Forelimb muscle (tissue), 1 donor: Measurements from ENCODE around the gene GSTM2. TPM values are rescaled to one million over a fixed set of nuclear protein-coding genes. Genes with fewer than 3 reads are reported as not detected.
"Not testable (repeated sequence)": the region's sequence is repeated elsewhere in the genome, so short reads cannot be mapped to it uniquely, and the experiment has no call there.

Experiments used
- DNase-seq: peaks from one replicate; pipeline ENCODE4 v3.0.0-alpha.2; 2013; ENCODE audit warnings: low read depth
- polyA plus RNA-seq: library from polyadenylated mRNA; unstranded; fragments of 120-200 nt; gene quantifications from one replicate; pipeline ENCODE4 v1.2.1, GENCODE V29; 2013; ENCODE audit not compliant: insufficient read length

The GSTM2 gene
- polyA plus RNA-seq, 1 donor = 190 TPM

DNA sequence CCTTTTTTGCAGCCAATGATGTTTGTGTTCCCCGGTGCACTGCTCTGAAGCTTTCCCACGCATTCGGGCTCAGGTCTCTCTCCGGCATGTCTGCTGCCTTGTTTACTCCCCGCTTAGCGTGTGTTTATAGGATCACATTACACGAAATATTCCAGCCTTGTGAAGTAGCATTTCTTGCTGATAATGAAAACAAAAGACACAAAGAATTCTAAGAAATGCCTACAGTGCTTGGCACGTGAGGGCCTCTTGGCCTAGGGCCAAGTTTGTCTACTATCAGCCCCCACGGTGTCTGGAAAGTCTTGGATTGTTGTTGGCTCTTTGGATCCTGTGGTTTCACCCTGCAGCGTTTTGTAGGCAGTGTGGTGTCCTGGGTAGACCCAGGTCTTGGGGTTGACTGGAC is 23.2 kb upstream of the GSTM2 start:
- no peak for DNase-seq

DNA sequence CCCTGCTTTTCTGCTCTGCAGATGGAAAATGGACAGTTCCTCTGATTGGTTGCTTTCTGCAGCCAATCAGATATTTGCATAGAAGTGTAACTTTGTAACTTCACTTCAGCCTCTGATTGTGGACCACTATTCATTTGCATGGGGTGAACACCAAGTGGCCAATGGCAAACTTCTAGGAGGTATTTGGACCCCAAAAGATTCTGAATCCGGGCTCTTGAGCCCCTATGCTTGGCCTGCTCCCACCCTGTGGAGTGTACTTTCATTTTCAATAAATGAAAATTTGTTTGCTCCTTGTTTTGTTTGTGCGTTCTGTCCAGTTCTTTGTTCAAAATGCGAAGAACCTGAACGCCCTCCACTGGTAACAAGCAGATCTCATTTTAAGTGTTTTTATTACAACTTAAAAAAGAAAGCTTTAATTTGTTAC is 18.4 kb upstream of the GSTM2 start:
- DNase-seq = no peak

DNA sequence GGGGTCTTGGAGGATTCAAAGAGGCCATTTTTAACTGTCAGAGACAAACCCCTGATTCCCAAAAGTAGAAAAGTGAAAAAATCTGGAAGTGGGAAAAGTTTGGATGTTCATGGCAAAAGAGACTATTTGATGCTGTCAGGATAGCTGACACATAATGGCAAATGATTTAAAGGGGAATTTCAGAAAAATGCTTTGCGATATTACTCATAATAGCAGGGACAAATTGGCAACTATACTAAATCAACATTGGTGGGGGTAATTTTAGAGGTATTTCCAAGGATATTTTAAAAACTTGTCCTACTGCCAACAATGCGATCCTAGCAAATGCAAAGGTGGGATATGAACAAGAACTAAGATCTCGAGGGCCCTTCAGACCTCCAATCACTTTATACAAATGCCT is 17.2 kb upstream of the GSTM2 start:
- DNase-seq = no peak

DNA sequence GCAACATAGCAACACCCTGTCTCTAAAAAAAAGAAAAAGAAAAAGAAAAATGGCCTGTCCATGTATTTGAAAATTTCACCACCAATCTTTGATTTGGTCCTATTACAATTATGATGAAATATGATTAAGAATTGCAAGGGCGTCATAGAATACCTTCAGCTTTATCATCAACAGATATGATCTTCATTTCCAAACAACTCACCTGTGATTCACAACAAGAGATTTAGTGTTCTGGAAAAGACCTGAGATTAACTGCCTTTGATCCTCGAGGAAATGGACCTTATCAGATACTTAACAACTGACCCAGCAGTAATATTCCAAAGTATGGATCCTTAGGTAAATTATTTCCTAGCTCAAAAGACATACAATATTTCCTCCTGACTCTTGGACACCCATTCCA is 15.5 kb upstream of the GSTM2 start:
- no peak for DNase-seq

DNA sequence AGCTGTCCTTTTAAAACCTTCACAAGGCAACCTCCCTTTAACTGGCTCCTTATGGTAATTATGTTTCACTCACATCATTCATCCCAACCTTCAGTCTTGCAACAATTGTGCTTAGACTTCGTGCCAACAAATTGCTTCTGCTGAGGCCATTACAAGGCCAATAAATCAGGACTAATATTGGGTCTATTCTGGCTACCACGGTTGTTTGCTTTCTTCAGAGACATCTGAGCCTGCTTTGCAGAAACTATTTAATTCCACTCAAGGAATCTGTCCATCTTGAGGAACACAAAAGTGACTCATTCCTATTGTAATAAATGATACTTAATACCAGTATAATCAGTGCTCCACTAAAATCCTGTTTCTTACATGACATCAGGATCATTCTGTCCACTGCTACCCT is 14.6 kb upstream of the GSTM2 start:
- DNase-seq = no peak

DNA sequence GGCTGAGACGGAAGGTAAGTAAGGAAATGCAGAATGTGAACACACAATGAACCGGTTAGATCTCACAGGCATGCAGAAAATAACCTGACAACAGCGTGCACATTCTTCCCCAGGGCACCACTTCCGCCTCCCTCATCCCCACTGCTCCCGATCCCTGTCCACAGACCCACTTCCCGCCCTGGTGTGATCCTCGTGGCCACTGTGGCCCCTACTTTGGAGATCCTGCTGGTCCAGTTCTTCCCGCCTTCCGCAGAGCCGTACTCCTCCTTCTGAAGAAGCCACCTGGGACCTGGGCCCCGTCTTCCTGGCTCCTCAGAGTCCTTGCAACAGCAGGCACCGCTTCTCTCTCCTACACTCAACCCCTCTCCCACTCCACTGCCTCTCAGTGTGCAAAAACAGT is 13.3 kb upstream of the GSTM2 start:
- no peak for DNase-seq

DNA sequence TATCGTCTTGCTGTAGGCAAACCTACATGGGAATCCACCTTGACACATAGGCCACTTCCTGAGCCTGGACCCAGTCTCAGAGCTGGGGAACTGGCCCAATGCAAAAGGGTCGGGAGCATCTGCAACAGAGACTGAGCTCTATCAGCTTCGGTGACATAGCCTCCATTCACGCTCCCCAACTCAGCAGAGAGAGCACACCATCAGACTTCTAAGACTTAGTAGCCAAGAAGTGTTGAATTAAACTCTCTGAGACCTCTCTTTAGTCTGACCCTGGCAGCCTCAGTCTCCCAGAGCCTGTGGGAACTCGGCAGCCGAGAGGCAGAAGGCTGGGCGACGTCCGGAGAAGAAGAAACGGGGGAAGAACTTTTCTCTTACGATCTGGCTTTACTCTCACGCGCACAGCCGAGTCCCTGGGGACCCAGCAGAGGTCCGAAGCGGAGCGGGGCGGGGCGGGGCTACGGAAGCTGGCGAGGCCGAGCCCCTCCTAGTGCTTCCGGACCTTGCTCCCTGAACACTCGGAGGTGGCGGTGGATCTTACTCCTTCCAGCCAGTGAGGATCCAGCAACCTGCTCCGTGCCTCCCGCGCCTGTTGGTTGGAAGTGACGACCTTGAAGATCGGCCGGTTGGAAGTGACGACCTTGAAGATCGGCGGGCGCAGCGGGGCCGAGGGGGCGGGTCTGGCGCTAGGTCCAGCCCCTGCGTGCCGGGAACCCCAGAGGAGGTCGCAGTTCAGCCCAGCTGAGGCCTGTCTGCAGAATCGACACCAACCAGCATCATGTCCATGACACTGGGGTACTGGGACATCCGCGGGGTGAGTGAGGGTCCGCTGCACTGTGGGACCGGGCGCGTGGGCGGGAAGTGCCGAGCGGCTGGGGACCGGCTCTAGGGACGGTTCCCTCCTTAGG is 12.0 kb upstream of the GSTM2 start, which contains the start of gene GSTM4:
Gene GSTM4 (plus strand): TSS at position 485 of the 905 bp plus-strand sequence. CDS start 291 bp downstream, at position 776.
- no peak for DNase-seq

DNA sequence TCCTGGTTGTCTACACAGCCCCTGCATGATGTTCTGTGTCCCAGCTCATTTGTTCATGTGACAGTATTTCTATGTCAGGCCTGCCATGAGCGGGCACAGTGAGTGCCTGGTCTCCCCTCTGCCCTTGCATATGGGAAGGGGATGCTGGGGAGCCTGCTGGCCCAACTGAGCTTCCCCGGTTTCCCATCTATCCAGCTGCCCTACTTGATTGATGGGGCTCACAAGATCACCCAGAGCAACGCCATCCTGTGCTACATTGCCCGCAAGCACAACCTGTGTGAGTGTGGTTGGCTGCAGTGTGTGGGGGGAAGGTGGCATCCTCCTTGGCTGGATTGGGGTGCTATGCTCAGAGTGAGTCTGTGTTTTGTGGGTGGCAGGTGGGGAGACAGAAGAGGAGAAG is 10.5 kb upstream of the GSTM2 start:
- DNase-seq = no peak

DNA sequence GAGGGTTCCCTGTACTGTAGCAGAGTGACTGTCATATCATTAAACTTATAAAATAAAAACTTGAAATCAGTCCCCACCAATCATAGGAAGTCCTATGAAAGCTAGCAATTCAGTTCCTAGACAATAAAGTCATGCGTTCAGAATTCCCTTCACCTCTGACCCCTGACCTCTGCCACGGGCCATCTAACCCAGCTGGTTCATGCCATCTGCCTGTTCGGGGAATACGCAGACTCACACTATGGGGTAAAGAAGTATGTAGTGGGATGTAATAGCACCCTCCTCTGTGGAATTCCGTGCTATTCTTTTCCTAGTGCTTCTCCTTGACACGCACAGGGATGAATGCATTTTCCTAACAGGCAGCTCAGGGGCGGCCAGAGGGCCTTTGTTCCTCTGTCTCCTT is 9.9 kb upstream of the GSTM2 start:
- DNase-seq = no peak

DNA sequence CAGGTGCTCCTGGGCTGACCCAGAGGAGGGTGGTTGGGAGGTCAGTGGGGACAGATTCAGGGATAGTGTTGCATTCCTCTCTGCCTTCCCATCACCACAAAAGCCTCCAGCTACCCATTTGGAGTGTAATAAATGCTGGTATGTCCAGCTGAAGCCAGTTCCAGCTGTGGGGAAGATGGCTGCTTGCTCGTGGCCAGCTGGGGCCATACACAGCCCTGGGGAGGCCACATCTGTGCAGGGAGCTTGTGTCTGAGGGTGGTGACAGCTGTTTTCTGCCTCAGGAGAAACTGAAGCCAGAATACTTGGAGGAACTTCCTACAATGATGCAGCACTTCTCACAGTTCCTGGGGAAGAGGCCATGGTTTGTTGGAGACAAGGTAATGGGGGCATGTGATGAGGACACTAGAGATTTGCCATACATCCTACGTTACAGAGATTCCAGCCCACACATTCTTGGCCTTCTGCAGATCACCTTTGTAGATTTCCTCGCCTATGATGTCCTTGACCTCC is 9.3 kb upstream of the GSTM2 start:
- DNase-seq = no peak

DNA sequence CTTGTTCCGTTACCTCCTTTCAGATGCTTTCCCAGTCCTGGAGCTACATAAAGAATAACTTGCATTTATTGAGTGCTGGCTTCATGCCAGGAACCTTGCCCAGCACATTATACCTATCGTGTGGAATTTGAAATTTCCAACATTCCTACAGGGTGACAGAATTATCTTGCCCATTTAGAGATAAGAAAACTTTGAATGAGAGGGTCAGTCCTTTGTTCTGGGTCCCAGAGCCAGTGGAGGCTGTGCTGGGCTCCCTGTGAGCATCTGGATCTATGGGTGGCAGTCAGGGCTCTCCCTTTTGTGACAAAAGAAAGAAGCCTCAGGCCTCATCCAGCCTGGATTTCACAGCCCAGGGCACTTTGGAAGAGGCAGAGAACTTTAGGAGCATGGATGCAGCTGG is 8.7 kb upstream of the GSTM2 start:
- DNase-seq = no peak

DNA sequence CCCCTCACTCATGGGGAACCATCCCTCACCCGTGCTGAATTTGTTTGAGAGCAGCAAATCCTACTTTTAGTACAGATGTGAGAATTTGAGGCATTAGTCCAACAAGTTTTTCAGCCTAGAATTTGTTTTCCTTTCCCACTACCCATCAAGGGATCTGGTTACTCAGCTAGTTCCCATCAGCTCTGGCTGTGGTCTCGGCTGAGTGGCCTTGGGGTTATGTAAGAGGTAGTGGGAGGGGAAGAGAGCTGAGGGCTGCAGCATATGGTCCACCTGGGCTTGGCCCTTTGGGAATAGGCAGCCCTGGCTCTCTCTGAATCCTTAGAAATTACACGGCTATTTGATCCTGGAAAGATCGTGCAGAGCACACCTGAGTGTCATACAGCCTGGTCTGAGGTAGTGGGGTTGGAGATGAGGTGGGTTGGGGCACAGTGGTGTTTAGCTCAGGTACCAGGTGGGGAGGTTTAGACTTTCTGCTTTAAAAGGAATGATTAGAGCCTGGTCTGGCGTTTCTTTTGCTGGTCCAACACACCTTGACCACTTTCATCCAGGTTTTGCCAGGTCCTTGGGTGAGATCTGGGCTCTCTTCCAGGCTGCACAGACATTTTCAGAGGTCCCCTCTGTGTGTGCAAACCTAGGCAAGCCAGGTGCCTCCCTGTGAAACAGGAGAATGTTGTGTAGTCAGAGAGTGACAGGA is 7.7 kb upstream of the GSTM2 start:
- no peak for DNase-seq

DNA sequence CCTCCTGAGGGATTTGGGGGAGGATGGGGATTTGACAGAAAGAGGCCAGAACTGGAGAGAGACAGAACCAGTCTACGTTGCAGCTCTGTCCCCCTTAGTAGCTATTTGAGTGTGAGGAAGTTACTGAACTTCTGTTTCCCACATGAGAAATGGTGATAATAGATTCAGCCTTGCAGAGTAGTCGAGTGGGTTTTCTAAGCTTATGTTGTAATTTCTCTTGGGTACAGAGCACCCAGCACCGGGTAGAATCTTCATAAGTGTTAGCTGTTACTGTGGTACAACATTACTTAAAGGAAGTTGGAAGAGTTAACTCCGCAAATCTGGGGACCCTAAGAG is 7.2 kb upstream of the GSTM2 start:
- DNase-seq = not testable (repeated sequence)

DNA sequence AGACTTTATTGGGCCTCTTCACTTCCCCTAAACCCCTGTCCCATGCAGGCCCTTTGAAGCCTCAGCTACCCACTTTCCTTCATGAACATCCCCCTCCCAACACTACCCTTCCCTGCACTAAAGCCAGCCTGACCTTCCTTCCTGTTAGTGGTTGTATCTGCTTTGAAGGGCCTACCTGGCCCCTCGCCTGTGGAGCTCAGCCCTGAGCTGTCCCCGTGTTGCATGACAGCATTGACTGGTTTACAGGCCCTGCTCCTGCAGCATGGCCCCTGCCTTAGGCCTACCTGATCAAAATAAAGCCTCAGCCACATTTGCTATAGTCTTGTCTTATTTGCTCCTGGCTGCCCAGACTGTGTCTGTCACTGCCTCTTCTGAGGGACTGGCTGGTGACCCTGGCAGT is 6.5 kb upstream of the GSTM2 start:
- DNase-seq = no peak

DNA sequence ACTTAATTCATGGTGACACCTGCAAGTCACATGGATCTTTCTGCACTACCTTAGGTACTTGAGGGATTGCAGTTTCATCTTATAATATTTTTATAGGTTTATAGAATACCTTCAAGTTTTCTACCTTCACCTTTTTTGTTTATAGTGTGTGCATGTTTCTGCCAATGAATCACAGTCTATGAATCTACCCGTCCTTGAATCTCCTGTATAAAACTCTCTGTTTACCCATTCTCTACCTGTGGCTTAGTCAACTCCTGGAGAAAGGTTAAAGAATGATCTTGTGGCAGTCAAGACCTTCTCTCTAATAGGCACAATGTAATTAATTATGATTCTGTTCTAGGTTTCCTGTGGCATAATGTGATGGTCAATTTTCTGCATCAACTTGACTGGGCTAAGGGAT is 3.2 kb upstream of the GSTM2 start:
- DNase-seq = no peak

DNA sequence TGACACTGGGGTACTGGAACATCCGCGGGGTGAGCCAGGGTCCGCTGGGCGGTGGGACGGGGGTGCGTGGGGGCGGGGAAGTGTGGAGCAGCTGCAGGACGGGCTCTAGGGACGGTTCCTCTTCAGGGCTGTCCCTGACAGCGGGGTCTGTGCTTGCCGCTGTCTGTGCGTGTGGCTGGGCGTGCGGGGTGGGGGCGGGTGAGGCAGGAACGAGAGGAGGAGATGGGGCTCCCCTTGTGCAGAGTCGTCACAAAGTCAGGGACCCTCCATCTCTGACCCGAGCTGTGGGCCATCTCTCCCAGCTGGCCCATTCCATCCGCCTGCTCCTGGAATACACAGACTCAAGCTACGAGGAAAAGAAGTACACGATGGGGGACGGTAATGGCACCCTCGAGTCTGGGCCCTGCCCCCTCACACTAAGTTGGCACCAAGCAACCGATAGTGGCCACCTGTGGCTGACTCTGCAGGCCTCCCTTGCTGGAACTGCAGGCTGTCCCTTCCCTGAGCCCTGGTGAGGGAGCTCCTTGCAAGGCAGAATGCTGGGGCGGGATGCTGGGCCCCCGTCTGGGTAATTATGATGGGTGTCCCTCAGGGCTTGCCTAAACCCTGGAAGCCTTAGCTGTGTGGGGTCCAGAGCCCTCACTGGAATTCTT is 392 bp downstream of the GSTM2 start:
- no peak for DNase-seq

DNA sequence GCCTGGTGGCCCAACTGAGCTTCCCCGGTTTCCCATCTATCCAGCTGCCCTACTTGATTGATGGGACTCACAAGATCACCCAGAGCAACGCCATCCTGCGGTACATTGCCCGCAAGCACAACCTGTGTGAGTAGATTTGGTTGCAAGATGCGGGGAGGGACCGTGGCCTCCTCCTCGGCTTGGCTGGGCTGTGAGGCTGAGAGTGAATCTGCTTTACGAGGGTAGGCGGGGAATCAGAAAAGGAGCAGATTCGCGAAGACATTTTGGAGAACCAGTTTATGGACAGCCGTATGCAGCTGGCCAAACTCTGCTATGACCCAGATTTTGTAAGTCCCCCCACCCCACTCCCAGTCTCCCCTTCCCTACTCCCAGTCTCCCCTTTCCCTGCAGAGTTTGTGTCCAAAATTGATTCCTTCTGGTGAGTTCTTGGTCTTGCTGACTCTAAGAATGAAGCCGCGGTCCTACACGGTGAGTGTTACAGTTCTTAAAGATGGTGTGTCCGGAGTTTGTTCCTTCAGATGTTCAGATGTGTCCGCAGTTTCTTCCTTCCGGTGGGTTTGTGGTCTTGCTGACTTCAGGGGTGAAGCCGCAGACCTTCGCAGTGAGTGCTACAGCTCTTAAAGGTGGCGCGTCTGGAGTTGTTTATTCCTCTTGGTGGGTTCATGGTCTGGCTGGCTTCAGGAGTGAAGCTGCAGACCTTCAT is 1.5 kb downstream of the GSTM2 start:
- DNase-seq = no peak

DNA sequence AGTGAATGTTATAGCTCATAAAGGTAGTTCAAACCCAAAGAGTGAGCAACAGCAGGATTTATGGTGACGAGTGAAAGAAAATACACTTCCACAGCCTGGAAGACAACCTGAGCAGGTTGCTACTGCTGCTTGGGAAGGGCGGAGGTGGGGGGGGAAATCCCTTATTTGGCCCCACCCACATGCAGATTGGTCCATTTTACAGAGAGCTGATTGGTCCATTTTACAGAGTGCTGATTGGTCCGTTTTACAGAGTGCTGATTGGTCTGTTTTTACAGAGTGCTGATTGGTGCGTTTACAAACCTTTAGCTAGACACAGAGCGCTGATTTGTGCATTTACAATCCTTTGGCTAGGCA is 2.1 kb downstream of the GSTM2 start:
- DNase-seq = not testable (repeated sequence)

DNA sequence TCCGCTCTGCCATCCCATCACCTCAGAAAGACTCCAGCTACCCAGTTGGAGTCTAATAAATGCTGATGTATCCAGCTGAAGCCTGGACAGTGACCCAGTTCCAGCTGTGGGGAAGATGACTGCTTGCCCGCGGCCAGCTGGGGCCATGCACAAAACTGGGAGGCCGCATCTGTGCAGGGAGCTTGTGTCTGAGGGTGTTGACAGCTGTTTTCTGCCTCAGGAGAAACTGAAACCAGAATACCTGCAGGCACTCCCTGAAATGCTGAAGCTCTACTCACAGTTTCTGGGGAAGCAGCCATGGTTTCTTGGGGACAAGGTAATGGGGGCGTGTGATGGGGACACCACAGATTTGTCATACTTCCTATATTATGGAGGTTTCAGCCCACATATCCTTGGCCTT is 3.2 kb downstream of the GSTM2 start:
- DNase-seq = no peak

DNA sequence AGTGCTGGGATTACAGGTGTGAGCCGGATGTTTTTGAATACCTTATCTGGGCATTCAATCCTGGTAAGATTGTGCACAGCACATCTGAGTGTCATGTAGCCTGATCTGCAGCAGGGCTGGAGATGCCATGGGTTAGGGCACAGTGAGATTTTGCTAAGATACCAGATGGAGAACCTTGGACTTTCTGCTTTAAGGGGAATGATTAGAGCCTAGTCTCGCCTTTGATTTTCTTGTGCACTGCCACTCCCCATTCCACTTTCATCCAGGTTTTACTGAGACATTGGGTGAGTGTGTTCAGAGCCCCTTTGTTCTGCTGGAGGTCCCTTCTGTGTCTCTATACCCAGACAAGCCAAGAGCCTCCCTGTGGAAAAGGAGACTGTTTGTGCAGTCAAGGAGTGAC is 6.0 kb downstream of the GSTM2 start:
- not testable (repeated sequence) for DNase-seq

DNA sequence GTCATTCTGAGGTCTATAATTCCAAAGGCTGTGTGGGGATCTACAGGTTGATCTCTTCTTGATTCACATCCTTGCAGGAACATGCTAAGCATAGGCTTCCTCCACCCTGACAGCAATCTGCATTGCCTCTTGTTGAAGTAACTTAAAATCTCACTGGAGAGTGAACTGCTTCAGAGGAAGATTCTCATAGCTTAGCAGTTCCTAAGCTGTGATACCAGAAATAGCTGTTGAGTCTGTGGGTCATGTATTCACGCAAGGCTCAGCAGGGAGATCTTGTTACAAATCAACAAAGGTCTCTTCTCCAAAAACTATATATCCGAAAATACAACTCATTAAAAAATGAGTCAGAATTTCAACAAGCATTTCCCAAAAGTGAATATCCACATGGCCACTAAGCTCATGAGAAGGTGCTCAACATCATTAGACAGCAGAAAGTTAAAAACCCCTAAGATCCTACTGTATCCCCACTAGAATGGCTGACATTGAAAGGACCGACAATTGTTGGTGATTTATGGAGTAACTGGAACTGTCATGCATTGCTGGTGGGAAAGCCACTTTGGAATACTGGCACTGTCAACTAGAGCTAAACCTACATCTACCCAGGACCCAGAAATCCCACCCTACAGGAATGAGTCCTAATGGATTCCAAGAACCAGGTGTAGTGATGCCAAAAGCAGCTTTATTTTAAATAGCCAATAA is 9.0 kb downstream of the GSTM2 start:
- DNase-seq = not testable (repeated sequence)
